ENCODE results near the gene OTUD3.

OTUD3 gene

DNA sequence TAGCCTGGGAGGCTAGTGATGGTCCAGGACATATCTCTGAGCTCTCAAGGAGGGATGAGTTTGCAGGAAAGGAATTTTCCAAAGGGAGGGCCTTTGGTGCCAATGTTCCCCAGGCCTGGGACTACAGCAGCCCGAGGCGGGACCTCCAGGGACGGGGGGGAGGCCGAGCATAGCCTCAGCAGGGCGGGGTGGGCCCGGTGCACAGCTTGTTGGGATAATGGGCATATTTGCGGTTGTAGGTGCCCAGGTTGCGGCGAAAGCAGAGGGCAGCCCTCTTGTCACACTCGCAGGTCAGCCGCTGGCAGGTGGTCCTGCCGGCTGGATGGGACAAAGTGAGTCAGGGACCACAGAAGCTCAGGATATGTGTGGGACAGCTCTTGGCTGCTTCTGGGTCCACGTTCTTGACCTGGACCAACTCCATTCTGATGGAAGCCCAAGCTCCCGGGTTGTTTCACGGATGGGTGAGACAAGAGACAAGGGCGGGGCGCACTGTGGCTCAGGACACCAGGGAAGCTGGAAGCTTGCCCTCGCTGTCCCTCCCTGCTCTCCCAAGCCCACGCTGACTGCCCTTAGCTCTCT, 38.0 kb downstream of the OTUD3 start:
- no peak overlapping the region for H3K27ac ChIP-seq
- TF ChIP-seq ZFX (IDR thresholded peaks at IDR 0.05) = no peak
- no peak for TF ChIP-seq CTCF (conservative IDR thresholded peaks at IDR 0.05)

DNA sequence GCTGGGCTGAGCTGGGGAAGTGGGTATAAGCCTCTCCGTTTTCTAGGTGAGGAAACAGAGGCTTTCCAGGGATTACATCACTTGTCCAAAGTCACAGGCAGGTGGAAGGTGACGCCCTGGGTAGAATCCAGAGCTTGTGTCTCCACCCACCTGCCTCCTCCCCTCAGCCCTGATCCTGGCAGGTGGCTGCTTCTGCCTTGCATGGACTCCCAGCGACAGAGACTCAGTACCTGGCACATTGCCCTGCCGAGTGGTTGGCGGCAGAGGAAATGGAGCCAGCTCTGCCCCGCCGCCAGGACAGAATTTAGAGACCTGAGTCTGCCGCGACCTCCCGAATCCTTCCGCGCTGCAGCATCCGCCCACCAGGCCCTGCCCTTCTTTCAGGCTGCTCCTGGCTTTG, 39.1 kb downstream of the OTUD3 start:
- no peak for TF ChIP-seq ZFX (IDR thresholded peaks at IDR 0.05)
- TF ChIP-seq CTCF (conservative IDR thresholded peaks at IDR 0.05) = no peak
- no peak overlapping the region for H3K27ac ChIP-seq

- TF ChIP-seq ZFX (IDR thresholded peaks at IDR 0.05) = no peak
- TF ChIP-seq CTCF (conservative IDR thresholded peaks at IDR 0.05) = no peak
- H3K27ac ChIP-seq = no peak overlapping the region
Observed at GRCh38 chr1:19922015-19922688, 40.0 kb downstream of the OTUD3 start.

DNA sequence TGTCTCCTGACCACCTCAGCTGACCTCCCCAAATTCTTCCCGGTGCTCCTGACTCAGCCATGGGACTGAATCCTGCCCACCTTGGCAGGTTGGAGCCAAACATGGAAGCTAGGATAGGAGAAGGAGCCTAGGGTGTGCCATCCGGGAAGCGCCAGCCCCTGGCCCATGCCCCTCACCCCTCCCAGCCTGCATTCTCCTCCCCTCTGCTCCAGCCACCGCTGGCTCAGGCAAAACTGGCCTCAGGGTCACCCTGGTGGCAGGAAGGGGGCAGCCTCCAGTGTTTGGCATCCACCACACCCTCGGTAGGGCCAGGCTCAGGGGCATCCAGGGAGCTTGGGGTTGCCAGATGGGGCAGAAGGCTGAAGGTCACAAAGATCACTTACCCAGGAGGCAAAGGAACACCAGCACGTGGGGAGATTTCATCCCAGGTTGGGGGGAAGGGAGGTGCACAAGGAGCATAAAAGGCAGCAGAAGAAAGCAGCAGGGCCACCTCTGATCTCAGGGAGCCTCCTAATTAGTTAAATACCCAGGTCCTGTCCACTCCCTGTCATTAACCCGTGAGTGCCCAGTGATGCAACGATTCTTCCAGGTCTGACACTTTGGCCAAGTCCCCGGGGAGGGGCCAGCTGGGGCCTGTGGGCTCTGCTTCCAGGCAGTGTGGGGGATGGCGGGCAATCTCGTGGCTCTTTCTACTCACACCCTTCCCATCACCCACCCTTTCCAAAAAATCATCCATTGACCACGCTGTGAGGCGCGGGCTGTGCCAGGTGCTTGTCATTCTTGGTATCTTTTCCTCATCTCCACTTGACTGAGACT, 41.1 kb downstream of the OTUD3 start, which contains the start of gene PLA2G2E:
PLA2G2E (minus strand) TSS at position 481 of the 816 bp plus-strand sequence; CDS start at position 423, 58 bp downstream.
- H3K27ac ChIP-seq = no peak within 1 kb of the TSS
- TF ChIP-seq ZFX (IDR thresholded peaks at IDR 0.05) = no peak
- TF ChIP-seq CTCF (conservative IDR thresholded peaks at IDR 0.05) = no peak

DNA sequence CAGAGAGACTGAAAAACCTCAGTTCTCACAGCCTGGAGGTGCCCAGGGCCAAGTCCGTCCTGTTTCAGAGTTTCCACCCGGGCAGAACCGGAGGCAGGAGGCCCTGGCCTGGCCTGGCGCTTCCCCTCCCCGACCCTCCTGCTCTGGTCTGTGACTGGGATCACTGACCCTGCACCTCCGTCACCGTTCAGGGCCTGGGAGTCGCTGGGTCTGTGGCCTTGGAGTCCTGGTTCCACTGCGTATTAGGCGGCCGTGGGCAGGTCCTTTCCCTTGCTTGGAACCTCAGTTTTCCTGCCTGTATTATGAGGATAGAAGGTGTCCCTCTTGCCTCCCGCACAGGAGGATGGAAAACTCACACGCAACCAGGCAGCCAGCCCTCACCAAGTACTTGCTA, 41.8 kb downstream of the OTUD3 start:
- no peak overlapping the region for H3K27ac ChIP-seq
- no peak for TF ChIP-seq CTCF (conservative IDR thresholded peaks at IDR 0.05)
- TF ChIP-seq ZFX (IDR thresholded peaks at IDR 0.05) = no peak

GRCh38 chr1:19925342-19926070, 43.3 kb downstream of the OTUD3 start:
- no peak overlapping the region for H3K27ac ChIP-seq
- TF ChIP-seq CTCF (conservative IDR thresholded peaks at IDR 0.05) = no peak
- TF ChIP-seq ZFX (IDR thresholded peaks at IDR 0.05) = no peak

Data from C4-2B (cell line).